DLD1 (cell line): Measurements from ENCODE around the gene CPT2.

Experiments used
- in situ Hi-C: cut with HindIII; loops from 2 replicates; pipeline ENCODE4 v1.10.0; 2017; ENCODE audit warnings: low sequenced_read_pairs

Gene CPT2

DNA sequence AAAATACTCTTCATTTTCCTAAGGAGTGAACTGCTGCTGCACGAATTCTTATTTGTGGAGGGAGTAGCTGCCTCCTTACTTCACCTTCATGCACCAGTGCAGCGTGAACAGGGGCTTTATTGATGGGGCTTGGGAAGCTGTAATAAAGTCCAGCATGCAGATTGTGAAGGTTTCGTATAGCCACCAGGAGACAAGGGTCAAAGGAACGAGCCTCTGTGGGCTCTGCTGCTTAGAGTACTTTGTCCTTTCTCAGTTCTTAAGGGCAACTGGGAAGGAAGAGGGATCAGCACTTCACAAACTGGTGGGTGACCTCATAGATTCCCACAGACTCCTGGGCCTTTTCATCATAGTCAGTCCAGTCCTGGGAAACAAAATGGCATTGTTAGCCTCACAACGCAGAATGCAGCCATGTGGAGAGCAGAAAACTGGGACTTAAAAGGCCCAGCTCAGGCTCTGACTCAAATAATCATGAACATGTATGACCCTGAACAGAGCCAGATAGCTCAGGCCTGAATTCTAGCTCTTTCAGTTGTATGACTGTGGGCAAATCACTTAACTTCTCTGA is 17.8 kb downstream of the CPT2 start:
- in situ Hi-C loops: no loop called here

- in situ Hi-C loops: no loop called here
Measured at GRCh38 chr1:53218201-53218600, 21.6 kb downstream of the CPT2 start.

GRCh38 chr1:53219711-53220110 is 23.1 kb downstream of the CPT2 start:
- in situ Hi-C loops: no loop called here

DNA sequence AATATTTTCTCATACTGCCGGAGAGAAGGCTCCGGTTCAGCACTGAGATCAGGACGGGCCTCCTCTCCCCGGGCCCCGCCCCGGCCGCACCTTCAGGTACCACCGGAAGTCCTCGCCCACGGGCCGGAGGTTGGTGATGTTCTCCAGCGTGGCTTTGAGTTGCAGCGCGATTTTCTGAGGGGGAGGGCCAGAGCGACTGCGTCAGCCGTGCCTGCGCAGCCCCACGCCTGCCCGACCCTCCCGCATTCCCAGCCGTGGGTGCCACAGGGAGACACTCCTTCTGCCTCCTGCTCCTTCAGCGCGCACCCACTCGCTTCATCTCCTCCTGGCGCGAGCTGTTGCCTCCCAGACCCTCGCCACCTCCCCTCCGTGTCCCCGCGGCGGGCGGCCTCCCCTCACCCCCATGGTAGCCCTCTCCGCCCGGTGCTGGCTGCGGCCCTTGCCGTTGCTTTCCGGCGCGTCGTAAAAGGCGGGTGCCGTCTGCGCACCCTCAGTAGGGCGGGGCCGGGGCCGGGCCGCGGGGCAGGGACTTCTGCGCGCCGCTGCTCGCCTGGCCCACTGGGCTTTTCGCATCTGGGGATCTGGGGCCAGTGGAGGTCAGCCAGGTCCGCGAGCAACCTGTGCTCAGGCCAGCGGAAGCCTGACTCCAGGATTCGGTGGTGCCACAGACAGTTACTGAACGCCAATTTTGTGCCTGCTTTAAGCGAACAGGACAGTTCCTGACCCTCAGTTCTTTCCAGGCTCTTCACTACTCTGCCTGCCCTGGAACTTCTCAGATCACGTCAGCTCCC is 23.7 kb downstream of the CPT2 start, which contains the start of gene CZIB:
CZIB (minus strand) TSS at position 464 of the 791 bp plus-strand sequence; CDS start at position 405, 59 bp downstream.
- in situ Hi-C loops: no loop called here

DNA sequence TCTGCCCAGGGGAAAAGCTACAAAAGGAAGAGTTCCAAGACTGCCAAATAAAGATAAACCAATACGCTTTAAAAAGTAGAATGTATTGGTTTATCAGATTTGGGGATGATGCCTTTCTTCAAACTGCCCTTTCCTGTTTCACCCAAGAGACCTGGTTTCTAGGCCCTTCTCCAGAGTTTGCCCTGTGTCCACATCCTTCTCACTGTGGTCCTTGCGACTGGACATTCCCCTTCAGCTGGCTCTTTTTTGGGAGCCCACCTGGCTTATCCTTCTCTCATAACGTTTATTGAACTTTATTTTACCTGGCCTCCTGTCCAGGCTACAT is 24.3 kb downstream of the CPT2 start:
- in situ Hi-C loops: no loop called here

DNA sequence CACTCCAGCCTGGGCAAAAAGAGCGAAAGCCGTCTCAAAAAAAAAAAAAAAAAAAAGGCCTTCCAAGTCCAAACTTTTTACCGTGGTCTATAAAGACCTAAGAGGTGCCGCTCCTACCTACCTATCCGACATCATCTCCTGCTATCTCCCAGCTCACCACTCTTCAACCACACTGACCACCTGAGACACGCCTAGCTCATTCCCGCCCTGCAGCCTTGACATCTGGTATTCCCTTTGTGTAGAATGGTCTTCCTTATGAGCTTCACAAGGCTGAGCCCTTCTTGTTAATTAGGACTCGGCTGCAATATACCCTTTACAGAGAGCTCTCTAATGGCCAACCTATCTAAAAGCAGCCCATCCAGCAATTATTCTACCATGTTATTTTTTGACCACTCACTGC is 41.0 kb downstream of the CPT2 start:
- in situ Hi-C loops: loop anchor here (10.0 kb wide), 1 partner anchor 57 kb away; no protein-coding TSS in a partner anchor

GRCh38 chr1:53238197-53239155 is 41.9 kb downstream of the CPT2 start, which contains the start of gene MAGOH:
TSS of gene MAGOH (minus strand) at chr1:53238518. CDS start at chr1:53238448, 70 bp downstream.
- in situ Hi-C loops: loop anchor here (10.0 kb wide), 1 partner anchor 56 kb away; no protein-coding TSS in a partner anchor

GRCh38 chr1:53241828-53242227 is 45.2 kb downstream of the CPT2 start:
- in situ Hi-C loops: no loop called here

DNA sequence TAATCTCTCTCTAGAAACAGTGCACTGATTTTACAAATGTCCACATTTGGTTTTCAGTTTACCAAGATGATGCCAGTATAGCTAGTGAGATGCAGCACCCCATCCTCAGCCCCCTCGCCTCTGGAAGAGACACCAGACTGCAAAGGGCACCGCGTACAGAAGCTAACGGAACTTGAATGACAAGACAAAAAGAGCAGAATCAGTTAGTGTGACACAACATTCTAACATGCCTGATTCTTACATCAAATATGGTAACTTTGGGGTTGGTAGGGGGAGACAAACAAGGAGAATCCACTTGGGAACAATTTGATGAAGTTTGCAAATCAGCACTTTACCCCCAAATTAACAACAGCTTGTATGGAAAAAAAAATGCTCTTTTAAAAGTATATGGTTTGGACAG is 45.8 kb downstream of the CPT2 start:
- in situ Hi-C loops: no loop called here

GRCh38 chr1:53244141-53244540 is 47.5 kb downstream of the CPT2 start:
- in situ Hi-C loops: no loop called here

- in situ Hi-C loops: no loop called here
Measured at GRCh38 chr1:53246261-53247134, 49.9 kb downstream of the CPT2 start.

- in situ Hi-C loops: no loop called here
Measured at GRCh38 chr1:53249706-53250105, 53.1 kb downstream of the CPT2 start.

- in situ Hi-C loops: no loop called here
Measured at GRCh38 chr1:53250325-53250724, 53.7 kb downstream of the CPT2 start.

- in situ Hi-C loops: no loop called here
Measured at GRCh38 chr1:53254011-53254640, 57.5 kb downstream of the CPT2 start.

DNA sequence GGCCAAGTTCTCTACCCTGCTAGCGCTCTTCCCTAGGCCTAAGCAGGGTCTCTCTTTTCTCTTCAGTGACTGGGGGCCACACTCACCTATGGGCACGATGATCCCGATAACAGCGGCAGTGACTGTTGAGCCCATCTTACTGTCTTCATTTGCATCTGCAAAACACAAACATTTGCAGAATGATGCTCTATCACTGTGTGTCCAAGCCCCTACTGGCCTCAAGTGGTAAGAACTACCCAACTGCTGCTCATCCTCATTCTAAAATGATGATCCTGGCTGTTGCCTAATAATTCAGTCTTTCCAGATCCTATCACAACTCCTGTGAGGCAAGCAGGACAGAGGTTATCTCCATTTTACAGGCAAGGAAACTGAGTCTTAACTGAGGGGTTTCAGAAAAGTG is 58.4 kb downstream of the CPT2 start:
- in situ Hi-C loops: no loop called here

- in situ Hi-C loops: no loop called here
Measured at GRCh38 chr1:53256511-53257453, 60.2 kb downstream of the CPT2 start.

DNA sequence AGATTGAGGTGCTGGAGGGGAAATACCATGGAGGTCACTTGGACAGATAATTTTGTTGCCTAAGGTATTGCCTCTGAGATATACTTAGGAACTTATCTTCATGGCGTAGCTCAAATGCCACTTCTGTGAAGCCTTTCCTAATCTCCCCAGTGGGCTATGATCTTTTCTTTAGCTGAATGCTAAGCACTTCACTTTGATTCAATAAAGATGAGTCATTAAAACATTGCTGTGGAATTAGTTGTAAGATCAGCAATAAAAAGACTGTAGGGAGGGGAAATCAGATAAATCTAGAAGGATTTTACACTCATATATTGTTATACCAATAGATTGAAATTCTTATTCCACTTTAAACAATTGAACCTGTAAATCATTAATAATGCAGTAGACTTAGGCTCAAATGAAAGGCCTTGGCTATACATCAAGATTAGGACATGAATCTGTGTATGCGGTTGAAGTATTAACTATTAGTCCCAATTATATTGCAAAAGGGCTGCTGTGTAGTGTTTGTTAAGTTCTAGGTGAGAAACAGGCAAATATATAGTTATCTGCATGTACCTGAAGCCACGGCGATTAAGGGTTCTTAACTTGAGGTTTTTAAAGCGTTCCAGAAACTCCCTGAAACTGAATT is 60.9 kb downstream of the CPT2 start:
- in situ Hi-C loops: no loop called here

GRCh38 chr1:53258216-53258615 is 61.6 kb downstream of the CPT2 start:
- in situ Hi-C loops: no loop called here
